DLD1 (cell line): ENCODE data around the gene PSTPIP1.

ENCODE experiments used
- in situ Hi-C: cut with HindIII; loops from 2 replicates; pipeline ENCODE4 v1.10.0; 2017; ENCODE audit warnings: low sequenced_read_pairs

Gene PSTPIP1

GRCh38 chr15:76978522-76979330 lies 16.2 kb upstream of the PSTPIP1 start:
- in situ Hi-C loops = no loop called here

- in situ Hi-C loops = no loop called here
These were observed 15.5 kb upstream of the PSTPIP1 start for GRCh38 chr15:76979331-76979925.

- in situ Hi-C loops = no loop called here
These were observed 14.9 kb upstream of the PSTPIP1 start for GRCh38 chr15:76979996-76980520.

- in situ Hi-C loops = no loop called here
These were observed 12.6 kb upstream of the PSTPIP1 start for GRCh38 chr15:76982356-76982755.

- in situ Hi-C loops = no loop called here
These were observed 12.2 kb upstream of the PSTPIP1 start for GRCh38 chr15:76982756-76983155.

- in situ Hi-C loops = no loop called here
These were observed 11.1 kb upstream of the PSTPIP1 start for GRCh38 chr15:76983590-76984375.

- in situ Hi-C loops = no loop called here
These were observed 8.2 kb upstream of the PSTPIP1 start for GRCh38 chr15:76986743-76987142.

GRCh38 chr15:76987276-76987675 lies 7.7 kb upstream of the PSTPIP1 start:
- in situ Hi-C loops = no loop called here

- in situ Hi-C loops = no loop called here
These were observed 6.7 kb upstream of the PSTPIP1 start for GRCh38 chr15:76987896-76988860.

GRCh38 chr15:76988867-76989780 lies 5.8 kb upstream of the PSTPIP1 start:
- in situ Hi-C loops = no loop called here

- in situ Hi-C loops = no loop called here
These were observed 3.9 kb upstream of the PSTPIP1 start for GRCh38 chr15:76991048-76991447.

- in situ Hi-C loops = no loop called here
These were observed 2.9 kb upstream of the PSTPIP1 start for GRCh38 chr15:76991741-76992645.

GRCh38 chr15:76993114-76993725 lies 1.7 kb upstream of the PSTPIP1 start:
- in situ Hi-C loops = no loop called here

- in situ Hi-C loops = no loop called here
These were observed 925 bp upstream of the PSTPIP1 start for GRCh38 chr15:76994001-76994400.

GRCh38 chr15:76994496-76994895 lies 430 bp upstream of the PSTPIP1 start:
- in situ Hi-C loops = no loop called here

- in situ Hi-C loops = no loop called here
These were observed 1.2 kb downstream of the PSTPIP1 start for GRCh38 chr15:76996076-76996525.

- in situ Hi-C loops = no loop called here
These were observed 1.8 kb downstream of the PSTPIP1 start for GRCh38 chr15:76996526-76997401.
